H9 (cell line): ENCODE measurements around the gene PRR29. TPM values are rescaled to one million over a fixed set of nuclear protein-coding genes. Genes with fewer than 3 reads are reported as not detected.

Source experiments
- DNase-seq: peaks from one replicate; pipeline ENCODE4 v3.0.0-alpha.2; 2017
- H2AFZ ChIP-seq: one replicate; pipeline ENCODE4 v1.6.1; 2013; ENCODE audit warnings: mild to moderate bottlenecking, low read length, control low read depth, moderate library complexity
- H2AK5ac ChIP-seq: 2 replicates; pipeline ENCODE4 v1.6.1; 2013; ENCODE audit warnings: low read length, control low read depth, mixed read lengths; ENCODE audit not compliant: insufficient read length
- H2BK120ac ChIP-seq: one replicate; pipeline ENCODE4 v1.6.1; 2013; ENCODE audit warnings: low read depth, mild to moderate bottlenecking, low read length, control low read depth, inconsistent platforms; ENCODE audit not compliant: poor library complexity, severe bottlenecking
- H2BK12ac ChIP-seq: 2 replicates; pipeline ENCODE4 v1.6.1; 2013; ENCODE audit warnings: low read length, control low read depth, mixed read lengths, low read depth; ENCODE audit not compliant: insufficient read length
- H2BK15ac ChIP-seq: 2 replicates; pipeline ENCODE4 v1.6.1; 2013; ENCODE audit warnings: low read depth, low read length, control low read depth
- H2BK20ac ChIP-seq: one replicate; pipeline ENCODE4 v1.6.1; 2013; ENCODE audit warnings: low read depth, mild to moderate bottlenecking, low read length, control low read depth, inconsistent platforms; ENCODE audit not compliant: poor library complexity, severe bottlenecking
- H2BK5ac ChIP-seq: 2 replicates; pipeline ENCODE4 v1.6.1; 2013; ENCODE audit warnings: low read length, control low read depth, mixed read lengths; ENCODE audit not compliant: insufficient read length
- H3K14ac ChIP-seq: 2 replicates; pipeline ENCODE4 v1.6.1; 2013; ENCODE audit warnings: low read length, control low read depth; ENCODE audit not compliant: insufficient read depth
- H3K18ac ChIP-seq: 2 replicates; pipeline ENCODE4 v1.6.1; 2013; ENCODE audit warnings: low read depth, mild to moderate bottlenecking, mixed read lengths, low read length, control low read depth; ENCODE audit not compliant: insufficient read length
- H3K23ac ChIP-seq: 2 replicates; pipeline ENCODE4 v1.6.1; 2013; ENCODE audit warnings: low read length, control low read depth, mixed read lengths, low read depth; ENCODE audit not compliant: insufficient read length
- H3K23me2 ChIP-seq: 2 replicates; pipeline ENCODE4 v1.6.1; 2013; ENCODE audit warnings: low read depth, mild to moderate bottlenecking, mixed read lengths, low read length, control low read depth; ENCODE audit not compliant: insufficient read length, poor library complexity, severe bottlenecking
- H3K27ac ChIP-seq: 2 replicates; pipeline ENCODE4 v1.5.1; 2013; ENCODE audit warnings: low read length, control low read depth, mixed read lengths, low read depth; ENCODE audit not compliant: insufficient read length
- H3K27me3 ChIP-seq: 2 replicates; pipeline ENCODE4 v1.6.1; 2013; ENCODE audit warnings: low read length, control low read depth, inconsistent platforms; ENCODE audit not compliant: insufficient read depth
- H3K4ac ChIP-seq: 2 replicates; pipeline ENCODE4 v1.6.1; 2013; ENCODE audit warnings: low read depth, mild to moderate bottlenecking, control low read depth, inconsistent platforms, low read length, moderate library complexity
- H3K4me1 ChIP-seq: 2 replicates; pipeline ENCODE4 v1.6.1; 2013; ENCODE audit warnings: low read length, control low read depth, inconsistent platforms; ENCODE audit not compliant: insufficient read depth
- H3K4me2 ChIP-seq: 2 replicates; pipeline ENCODE4 v1.6.1; 2013; ENCODE audit warnings: low read length, control low read depth, mixed read lengths; ENCODE audit not compliant: insufficient read length, insufficient read depth
- H3K56ac ChIP-seq: 2 replicates; pipeline ENCODE4 v1.6.1; 2013; ENCODE audit warnings: low read depth, mild to moderate bottlenecking, mixed read lengths, low read length, control low read depth; ENCODE audit not compliant: insufficient read length
- H3K79me1 ChIP-seq: 2 replicates; pipeline ENCODE4 v1.6.1; 2013; ENCODE audit warnings: low read depth, mild to moderate bottlenecking, moderate library complexity, low read length, control low read depth, inconsistent platforms; ENCODE audit not compliant: insufficient read depth, poor library complexity, severe bottlenecking
- H3K79me2 ChIP-seq: 2 replicates; pipeline ENCODE4 v1.6.1; 2013; ENCODE audit warnings: low read length, control low read depth, inconsistent platforms; ENCODE audit not compliant: insufficient read depth
- H3K9ac ChIP-seq: 2 replicates; pipeline ENCODE4 v1.6.1; 2013; ENCODE audit warnings: low read length, control low read depth, mixed read lengths; ENCODE audit not compliant: insufficient read length; ENCODE audit errors: extremely low read depth
- H3K9me3 ChIP-seq: one replicate; pipeline ENCODE4 v1.6.1; 2013; ENCODE audit warnings: low read depth, low read length, inconsistent platforms; ENCODE audit not compliant: control insufficient read depth
- H3T11ph ChIP-seq: one replicate; pipeline ENCODE4 v1.6.1; 2013; ENCODE audit warnings: mild to moderate bottlenecking, low read length, control low read depth, inconsistent platforms
- H4K20me1 ChIP-seq: one replicate; pipeline ENCODE4 v1.6.1; 2013; ENCODE audit not compliant: control insufficient read depth, insufficient read length, insufficient read depth
- H4K5ac ChIP-seq: 2 replicates; pipeline ENCODE4 v1.6.1; 2013; ENCODE audit warnings: low read depth, mild to moderate bottlenecking, mixed read lengths, low read length, control low read depth; ENCODE audit not compliant: insufficient read length
- H4K8ac ChIP-seq: replicated peaks from 2 replicates; pipeline ENCODE4 v1.6.1; 2013; ENCODE audit warnings: low read length, control low read depth, mixed read lengths, low read depth; ENCODE audit not compliant: insufficient read length
- H4K91ac ChIP-seq: 2 replicates; pipeline ENCODE4 v1.6.1; 2013; ENCODE audit warnings: low read depth, mild to moderate bottlenecking, moderate library complexity, mixed read lengths, low read length, control low read depth; ENCODE audit not compliant: insufficient read length
- H3K27ac Mint-ChIP-seq, 3 experiments: 2 replicates in 2 of 3; 3 replicates in 1 of 3; pipeline ENCODE4 v1.8.0; 2020 to 2021; ENCODE audit warnings: mixed read lengths in 3 of 3, mild to moderate bottlenecking in 1 of 3, moderate library complexity in 1 of 3
- H3K27me3 Mint-ChIP-seq: 2 replicates; pipeline ENCODE4 v1.8.0; 2021; ENCODE audit warnings: low read depth, mild to moderate bottlenecking, moderate library complexity, mixed read lengths
- H3K36me3 Mint-ChIP-seq, 3 experiments: 2 replicates in 2 of 3; 3 replicates in 1 of 3; pipeline ENCODE4 v1.8.0; 2020 to 2021; ENCODE audit warnings: low read depth in 3 of 3, mixed read lengths in 3 of 3; ENCODE audit not compliant: insufficient read depth in 1 of 3
- H3K4me1 Mint-ChIP-seq, 2 experiments: 2 replicates each; pipeline ENCODE4 v1.8.0; 2020; ENCODE audit warnings: mixed read lengths in 2 of 2
- H3K4me3 Mint-ChIP-seq, 2 experiments: 2 replicates in 1 of 2; 3 replicates in 1 of 2; pipeline ENCODE4 v1.8.0; 2020 to 2021; ENCODE audit warnings: mild to moderate bottlenecking in 2 of 2, mixed read lengths in 2 of 2, moderate library complexity in 1 of 2
- H3K9me3 Mint-ChIP-seq, 2 experiments: 2 replicates in 1 of 2; 3 replicates in 1 of 2; pipeline ENCODE4 v1.8.0; 2020; ENCODE audit warnings: mild to moderate bottlenecking in 2 of 2, mixed read lengths in 2 of 2, moderate library complexity in 1 of 2
- CTCF ChIP-seq: fragments of 200-600 bp; sonication (generic); conservative IDR thresholded peaks from 3 replicates; pipeline ENCODE4 v1.8.0; 2021; ENCODE audit warnings: antibody characterized with exemption, mild to moderate bottlenecking
- WGBS: extraction: QIAGEN DNeasy Blood & Tissue Kit; methylation state at CpG from one replicate; pipeline ENCODE4 v1.1.7; 2013; ENCODE audit warnings: missing lambda C conversion rate, low lambda C conversion rate, mixed read lengths; ENCODE audit not compliant: insufficient read length; ENCODE audit errors: extremely low coverage; 5-methylcytosine and 5-hydroxymethylcytosine counted together
- total RNA-seq: library from RNA; stranded (reverse); gene quantifications from 2 replicates; pipeline ENCODE4 v1.2.1, GENCODE V29; 2021

The PRR29 gene
- total RNA-seq, 1 experiment from 2014 or later = 0.87 TPM

- Histone ChIP-seq H3K9ac (no peak overlapping the region), H3K4me1 (no peaks in the 10 kb centered on the region), H2BK5ac (no peak overlapping the region), H3K4me2 (no peak overlapping the region), H4K5ac (no peak overlapping the region), H3K56ac (no peak overlapping the region), H4K8ac (no peak overlapping the region), H3T11ph (no peak overlapping the region), H3K23ac (no peak overlapping the region), H2AK5ac (no peak overlapping the region), H3K79me1 (no peaks in the 10 kb centered on the region), H2AFZ (no peak overlapping the region), H3K4ac (no peak overlapping the region), H3K27me3 (no peaks in the 10 kb centered on the region; the same call in 1 of the 2 replicates), H2BK15ac (no peak overlapping the region), H2BK20ac (no peak overlapping the region), H3K14ac (no peak overlapping the region), H4K91ac (no peak overlapping the region), H2BK120ac (no peak overlapping the region), H4K20me1 (no peaks in the 10 kb centered on the region), H3K9me3 (no peaks in the 10 kb centered on the region), H2BK12ac (no peak overlapping the region), H3K27ac (no peak overlapping the region), H3K79me2 (no peaks in the 10 kb centered on the region), H3K23me2 (peaks cover 3% of the 10 kb centered on the region), H3K18ac (no peak overlapping the region)
- H3K4me1 Mint-ChIP-seq = peaks cover 5 to 7% of the 10 kb centered on the region in 2 experiments
- H3K27ac Mint-ChIP-seq = no peak overlapping the region; a peak in 1 of 7 replicates
- no peak for DNase-seq
- no peaks in the 10 kb centered on the region; a peak in 1 of 5 replicates for H3K9me3 Mint-ChIP-seq
- TF ChIP-seq CTCF = no peak
- no peaks in the 10 kb centered on the region for H3K36me3 Mint-ChIP-seq
- peaks cover 21% of the 10 kb centered on the region for H3K27me3 Mint-ChIP-seq
- WGBS = no CpG with 5 or more reads among the region's 8 CpGs
- no peak overlapping the region for H3K4me3 Mint-ChIP-seq
Measured at GRCh38 chr17:64024215-64024654, 26.1 kb downstream of the PRR29 start.
